HG02840 (cell line): ENCODE results near the gene DYSF.

ENCODE experiments used
- ATAC-seq: cut with Tn5 transposase; IDR thresholded peaks from one replicate; pipeline ENCODE4 v1.9.1; 2021; ENCODE audit warnings: mild to moderate bottlenecking, moderate library complexity, moderate number of reproducible peaks; ENCODE audit not compliant: unreplicated experiment, low FRiP score

DYSF gene

GRCh38 chr2:71665168-71666093, 212.1 kb downstream of the DYSF start:
- ATAC-seq, result no peak

- ATAC-seq, result no peak
Observed at GRCh38 chr2:71666094-71666474, 212.7 kb downstream of the DYSF start.

- no peak for ATAC-seq
Observed at GRCh38 chr2:71667256-71668182, 214.2 kb downstream of the DYSF start.

- no peak for ATAC-seq
Observed at GRCh38 chr2:71668326-71669057, 215.1 kb downstream of the DYSF start.

- no peak for ATAC-seq
Observed at GRCh38 chr2:71669058-71669456, 215.7 kb downstream of the DYSF start.

- ATAC-seq, result no peak
Observed at GRCh38 chr2:71669628-71670429, 216.5 kb downstream of the DYSF start.

- no peak for ATAC-seq
Observed at GRCh38 chr2:71670430-71670795, 217.1 kb downstream of the DYSF start.

- ATAC-seq, result no peak
Observed at GRCh38 chr2:71671203-71671854, 218.0 kb downstream of the DYSF start.

- ATAC-seq, result no peak
Observed at GRCh38 chr2:71671895-71672825, 218.8 kb downstream of the DYSF start.

GRCh38 chr2:71672826-71673795, 219.8 kb downstream of the DYSF start:
- ATAC-seq, result no peak

GRCh38 chr2:71674158-71674851, 220.9 kb downstream of the DYSF start:
- no peak for ATAC-seq

- ATAC-seq, result no peak
Observed at GRCh38 chr2:71675296-71675695, 221.9 kb downstream of the DYSF start.

GRCh38 chr2:71678874-71679273, 225.5 kb downstream of the DYSF start:
- no peak for ATAC-seq

- no peak for ATAC-seq
Observed at GRCh38 chr2:71679491-71679890, 226.1 kb downstream of the DYSF start.

GRCh38 chr2:71680925-71681324, 227.6 kb downstream of the DYSF start:
- no peak for ATAC-seq

GRCh38 chr2:71681626-71682025, 228.3 kb downstream of the DYSF start:
- no peak for ATAC-seq

- no peak for ATAC-seq
Observed at GRCh38 chr2:71682341-71682740, 229.0 kb downstream of the DYSF start.
